Karpas-422 (cell line): ENCODE results near the gene RBSN. TPM values are rescaled to one million over a fixed set of nuclear protein-coding genes. Genes with fewer than 3 reads are reported as not detected.

Experiments
- DNase-seq: peaks from one replicate; pipeline ENCODE4 v3.0.0-alpha.2; 2015
- H2AFZ ChIP-seq: fragments of 200-600 bp; sonication (generic); 2 replicates; pipeline ENCODE4 v1.6.1; 2014; ENCODE audit warnings: antibody characterized with exemption, low read length, mixed read lengths
- H3K27ac ChIP-seq: fragments of 200-600 bp; sonication (generic); 2 replicates; pipeline ENCODE4 v1.5.1; 2014; ENCODE audit warnings: mild to moderate bottlenecking, low read length, moderate library complexity
- H3K27me3 ChIP-seq: fragments of 200-600 bp; sonication (generic); 2 replicates; pipeline ENCODE4 v1.6.1; 2014; ENCODE audit warnings: low read length, mixed read lengths
- H3K36me3 ChIP-seq: fragments of 200-600 bp; sonication (generic); 2 replicates; pipeline ENCODE4 v1.6.1; 2014; ENCODE audit warnings: low read length, mixed read lengths; ENCODE audit not compliant: insufficient read depth
- H3K4me1 ChIP-seq: fragments of 200-600 bp; sonication (generic); 2 replicates; pipeline ENCODE4 v1.6.1; 2014; ENCODE audit warnings: mild to moderate bottlenecking, low read length, mixed read lengths
- H3K4me2 ChIP-seq: fragments of 200-600 bp; sonication (generic); 2 replicates; pipeline ENCODE4 v1.6.1; 2014; ENCODE audit warnings: low read length, low read depth, mild to moderate bottlenecking; ENCODE audit not compliant: poor library complexity, severe bottlenecking
- H3K4me3 ChIP-seq: fragments of 200-600 bp; sonication (generic); 2 replicates; pipeline ENCODE4 v1.5.1; 2014; ENCODE audit warnings: mild to moderate bottlenecking, antibody characterized with exemption, low read length, mixed read lengths
- H3K79me2 ChIP-seq: fragments of 200-600 bp; sonication (generic); 2 replicates; pipeline ENCODE4 v1.6.1; 2014; ENCODE audit warnings: mild to moderate bottlenecking, low read length, mixed read lengths
- H3K9ac ChIP-seq: fragments of 200-600 bp; sonication (generic); 2 replicates; pipeline ENCODE4 v1.6.0; 2014; ENCODE audit warnings: low read length
- H3K9me2 ChIP-seq: fragments of 200-600 bp; sonication (generic), shearing (Covaris generic); replicated peaks from 2 replicates; pipeline ENCODE4 v1.6.0; 2014; ENCODE audit warnings: mild to moderate bottlenecking, low read length, moderate library complexity; ENCODE audit not compliant: insufficient read depth
- H3K9me3 ChIP-seq: fragments of 300-700, 200-600 bp; sonication (generic); 2 replicates; pipeline ENCODE4 v1.6.1; 2014; ENCODE audit warnings: low read length, mixed read lengths
- H4K20me1 ChIP-seq: fragments of 200-600 bp; sonication (generic); 2 replicates; pipeline ENCODE4 v1.6.1; 2014; ENCODE audit warnings: mild to moderate bottlenecking, antibody characterized with exemption, low read length, low read depth; ENCODE audit not compliant: insufficient read depth
- total RNA-seq: library from RNA; depleted of rRNA; stranded (reverse); fragments of >200 nt; shearing (Covaris generic); gene quantifications from 2 replicates; pipeline ENCODE4 v1.2.3, GENCODE V29; 2014; ENCODE audit warnings: low replicate concordance

RBSN gene
- total RNA-seq, 1 experiment from 2014 or later = 12.2 TPM

DNA sequence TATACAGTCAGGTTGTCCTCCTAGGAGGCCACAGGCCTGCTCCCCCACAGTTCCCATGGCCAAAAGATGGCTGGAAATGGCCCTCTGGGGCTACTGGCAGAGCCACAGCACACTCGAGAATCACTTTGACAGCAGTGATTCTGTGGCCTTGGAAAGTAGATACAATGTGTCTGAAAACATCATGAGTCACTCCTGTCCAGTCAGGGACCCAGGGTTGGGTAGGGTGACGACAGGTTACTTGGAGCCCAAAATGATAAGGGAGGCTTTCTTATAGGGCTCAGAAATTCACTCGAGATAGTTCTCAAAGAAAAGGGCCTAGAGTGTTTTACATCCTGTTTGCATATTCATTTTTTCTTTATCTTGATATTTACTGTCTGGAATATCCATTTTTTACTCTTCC, 58.1 kb downstream of the RBSN start:
- DNase-seq = no peak
- Histone ChIP-seq H3K27me3 (no peaks in the 10 kb centered on the region), H3K9me3 (no peaks in the 10 kb centered on the region), H2AFZ (no peak overlapping the region), H4K20me1 (no peaks in the 10 kb centered on the region), H3K9ac (no peak overlapping the region), H3K4me1 (peaks cover 30% of the 10 kb centered on the region), H3K27ac (no peak overlapping the region), H3K4me3 (no peak overlapping the region), H3K9me2 (no peaks in the 10 kb centered on the region), H3K79me2 (peaks cover 22% of the 10 kb centered on the region), H3K36me3 (peaks cover 56% of the 10 kb centered on the region), H3K4me2 (no peak overlapping the region)

DNA sequence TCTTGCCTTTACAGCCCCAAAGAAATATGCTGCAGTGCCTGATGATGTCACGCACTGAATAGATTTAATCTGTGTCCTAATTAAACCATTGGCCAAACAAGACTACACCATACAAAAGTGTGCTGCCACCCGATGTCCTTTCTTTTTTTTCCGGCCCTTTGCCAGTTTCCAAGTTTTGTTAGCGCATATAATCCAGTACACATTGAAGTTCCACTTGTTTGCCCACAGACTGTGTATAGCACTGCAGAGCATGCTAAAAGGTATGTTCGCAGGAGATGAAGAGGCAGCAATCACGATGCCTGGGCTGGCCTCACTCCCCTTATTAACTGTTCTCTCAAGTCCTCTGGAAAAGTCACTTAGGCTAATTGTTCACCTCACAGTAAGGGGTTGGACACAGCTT, 60.6 kb downstream of the RBSN start:
- no peaks in the 10 kb centered on the region for H3K27me3 ChIP-seq

DNA sequence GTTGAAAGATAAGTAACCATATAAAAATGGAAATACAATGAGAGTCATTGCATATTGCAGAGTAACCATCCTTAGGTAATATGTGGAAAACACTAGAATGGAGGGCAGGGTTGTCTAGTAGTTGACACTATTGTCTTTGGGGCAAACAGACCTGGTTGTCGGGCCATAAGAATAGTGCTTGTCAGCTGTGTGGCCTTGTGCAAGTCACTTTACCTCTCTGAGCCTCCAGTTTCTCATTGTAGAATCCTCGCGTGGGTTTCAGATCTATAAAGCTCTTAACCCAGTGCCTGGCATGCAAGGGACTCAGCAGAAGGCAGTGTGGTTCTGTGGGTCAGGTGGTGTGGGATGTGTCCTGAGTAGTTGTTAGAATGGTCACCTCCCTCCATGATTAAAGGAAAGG, 65.8 kb downstream of the RBSN start:
- no peaks in the 10 kb centered on the region for H3K9me3 ChIP-seq
- H2AFZ ChIP-seq = no peak overlapping the region
- no peaks in the 10 kb centered on the region for H3K4me1 ChIP-seq
- H4K20me1 ChIP-seq = no peaks in the 10 kb centered on the region
- H3K4me3 ChIP-seq = no peak overlapping the region
- no peak overlapping the region for H3K9ac ChIP-seq
- H3K9me2 ChIP-seq = no peaks in the 10 kb centered on the region
- no peak overlapping the region for H3K27ac ChIP-seq
- H3K27me3 ChIP-seq = no peaks in the 10 kb centered on the region
- no peak overlapping the region for H3K4me2 ChIP-seq
- DNase-seq = no peak
- peaks cover 7% of the 10 kb centered on the region for H3K36me3 ChIP-seq
- no peaks in the 10 kb centered on the region for H3K79me2 ChIP-seq

More for the DNA sequence above, 60.6 kb downstream of the RBSN start:
- no peak overlapping the region for H3K27ac ChIP-seq
- no peak overlapping the region for H2AFZ ChIP-seq
- no peak overlapping the region for H3K4me3 ChIP-seq
- no peak overlapping the region for H3K4me2 ChIP-seq
- H4K20me1 ChIP-seq = no peaks in the 10 kb centered on the region
- DNase-seq = no peak
- no peak overlapping the region for H3K9ac ChIP-seq
- peaks cover 5% of the 10 kb centered on the region for H3K4me1 ChIP-seq
- no peaks in the 10 kb centered on the region for H3K9me3 ChIP-seq
- peaks cover 36% of the 10 kb centered on the region; the same call in 1 of the 2 replicates for H3K36me3 ChIP-seq
- H3K79me2 ChIP-seq = peaks cover 10% of the 10 kb centered on the region
- H3K9me2 ChIP-seq = no peaks in the 10 kb centered on the region

DNA sequence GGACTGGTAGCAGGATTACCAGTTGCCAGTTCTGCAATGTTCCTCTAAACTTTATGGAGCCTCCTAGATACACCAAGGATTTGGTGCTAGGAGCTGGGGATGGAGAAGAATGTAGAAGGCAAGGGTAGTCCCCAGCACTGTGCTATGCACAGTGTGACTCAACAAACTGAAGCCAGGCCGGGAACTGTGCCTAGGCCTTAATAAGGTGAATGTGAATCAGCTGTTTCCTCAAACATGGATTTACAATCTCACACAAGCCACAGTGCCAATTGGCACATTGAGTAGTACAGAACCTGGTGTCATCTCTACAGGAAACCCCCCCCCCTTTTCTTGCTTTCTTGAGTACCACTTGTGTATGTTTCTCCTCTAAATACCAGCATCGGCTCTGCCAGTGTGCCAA, 66.3 kb downstream of the RBSN start:
- no peak overlapping the region for H3K9ac ChIP-seq
- no peaks in the 10 kb centered on the region for H3K9me2 ChIP-seq
- H3K27ac ChIP-seq = no peak overlapping the region
- no peaks in the 10 kb centered on the region for H4K20me1 ChIP-seq
- no peak overlapping the region for H3K4me2 ChIP-seq
- peaks cover 7% of the 10 kb centered on the region for H3K36me3 ChIP-seq
- no peak overlapping the region for H3K4me3 ChIP-seq
- H3K27me3 ChIP-seq = no peaks in the 10 kb centered on the region
- no peak overlapping the region for H2AFZ ChIP-seq
- no peaks in the 10 kb centered on the region for H3K9me3 ChIP-seq
- H3K4me1 ChIP-seq = no peaks in the 10 kb centered on the region
- DNase-seq = no peak
- no peaks in the 10 kb centered on the region for H3K79me2 ChIP-seq

DNA sequence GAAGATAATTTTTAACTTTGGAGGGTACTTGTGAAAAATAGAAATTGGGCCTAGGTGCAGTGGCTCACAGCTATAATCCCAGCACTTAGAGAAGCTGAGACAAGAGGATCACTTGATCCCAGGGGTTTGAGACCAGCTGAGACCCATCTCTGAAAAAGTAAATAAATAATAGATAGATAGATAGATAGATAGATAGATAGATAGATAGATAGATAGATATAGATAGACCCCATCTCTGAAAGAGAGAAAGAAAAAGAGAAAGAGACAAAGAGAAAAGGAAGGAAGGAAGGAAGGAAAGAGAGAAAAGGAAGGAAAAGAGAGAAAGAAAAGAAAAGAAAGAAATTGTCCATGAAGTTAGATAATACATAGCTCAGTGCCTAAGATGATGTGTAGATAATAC, 69.3 kb downstream of the RBSN start:
- H3K36me3 ChIP-seq = peaks cover 21% of the 10 kb centered on the region
- no peaks in the 10 kb centered on the region for H3K9me3 ChIP-seq
- no peak overlapping the region for H2AFZ ChIP-seq
- no peak for DNase-seq
- no peak overlapping the region for H3K4me2 ChIP-seq
- H3K4me1 ChIP-seq = no peaks in the 10 kb centered on the region
- no peak overlapping the region for H3K27ac ChIP-seq
- H3K27me3 ChIP-seq = no peaks in the 10 kb centered on the region
- H3K9me2 ChIP-seq = no peaks in the 10 kb centered on the region
- no peaks in the 10 kb centered on the region for H3K79me2 ChIP-seq
- H4K20me1 ChIP-seq = no peaks in the 10 kb centered on the region
- H3K4me3 ChIP-seq = no peak overlapping the region
- no peak overlapping the region for H3K9ac ChIP-seq

DNA sequence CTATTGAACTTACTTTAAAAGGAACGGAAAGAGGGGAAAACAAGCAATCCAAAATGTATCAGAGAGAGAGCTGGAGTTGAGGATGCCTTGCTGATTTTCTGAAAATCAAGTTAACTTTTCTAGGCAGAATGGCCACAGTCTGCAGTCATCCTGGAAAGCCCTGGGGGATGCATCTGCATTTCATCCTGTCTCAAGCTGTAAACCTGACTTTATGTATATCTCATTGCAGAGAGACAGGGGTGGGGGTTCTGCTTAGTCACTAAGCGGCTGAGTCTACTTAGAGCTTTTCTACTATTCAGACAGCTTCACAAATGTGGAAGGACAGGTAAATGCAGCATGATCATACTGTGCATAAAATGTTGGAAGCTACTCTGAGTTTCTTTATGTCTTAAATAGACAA, 75.2 kb downstream of the RBSN start:
- H3K9ac ChIP-seq = no peak overlapping the region
- no peak overlapping the region for H2AFZ ChIP-seq
- no peaks in the 10 kb centered on the region for H3K9me2 ChIP-seq
- H3K4me3 ChIP-seq = no peak overlapping the region
- H3K4me1 ChIP-seq = no peaks in the 10 kb centered on the region
- no peak overlapping the region for H3K4me2 ChIP-seq
- no peaks in the 10 kb centered on the region for H4K20me1 ChIP-seq
- DNase-seq = no peak
- H3K27me3 ChIP-seq = no peaks in the 10 kb centered on the region
- H3K36me3 ChIP-seq = peaks cover 20% of the 10 kb centered on the region; the same call in 1 of the 2 replicates
- no peaks in the 10 kb centered on the region for H3K79me2 ChIP-seq
- no peaks in the 10 kb centered on the region for H3K9me3 ChIP-seq
- no peak overlapping the region for H3K27ac ChIP-seq

DNA sequence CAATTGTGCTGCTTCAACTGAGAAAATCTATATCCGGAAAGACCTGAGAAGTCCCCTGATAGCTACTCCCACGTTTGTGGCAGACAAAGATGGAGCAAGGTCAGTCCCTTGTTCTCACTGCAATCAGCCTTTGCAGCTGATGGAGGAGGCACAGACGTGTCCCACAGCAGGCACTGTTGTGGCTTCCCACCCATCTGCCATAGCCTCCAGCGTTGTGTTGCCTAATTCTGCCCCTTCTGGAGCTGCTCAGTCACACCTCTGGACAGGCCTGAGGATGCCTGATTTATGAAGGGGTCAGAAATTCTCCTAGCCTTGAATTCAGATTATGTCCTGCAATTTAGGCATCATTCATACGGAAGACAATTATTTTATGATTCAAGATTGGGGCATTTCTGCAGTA, 75.7 kb downstream of the RBSN start:
- Histone ChIP-seq H3K9me2 (no peaks in the 10 kb centered on the region), H3K79me2 (no peaks in the 10 kb centered on the region), H4K20me1 (no peaks in the 10 kb centered on the region), H3K36me3 (peaks cover 20% of the 10 kb centered on the region; the same call in 1 of the 2 replicates), H3K4me1 (no peaks in the 10 kb centered on the region), H3K4me3 (no peak overlapping the region), H2AFZ (no peak overlapping the region), H3K4me2 (no peak overlapping the region), H3K9me3 (no peaks in the 10 kb centered on the region), H3K27ac (no peak overlapping the region), H3K27me3 (no peaks in the 10 kb centered on the region), H3K9ac (no peak overlapping the region)
- DNase-seq = no peak
